H1 (cell line): ENCODE measurements around the gene ST7L. TPM values are rescaled to one million over a fixed set of nuclear protein-coding genes. Genes with fewer than 3 reads are reported as not detected.
A peak's percentile ranks its signal among the peaks of the same experiment; 100 is the strongest.

Experiments
- CTCF ChIA-PET: fragments of 300-600 bp; sonication (Branson Sonifier 250); formaldehyde crosslinking; loops from one replicate; lab custom pipeline; 2021; ENCODE audit not compliant: partially characterized antibody; lab: Charles Lee
- POLR2A ChIA-PET: fragments of 300-600 bp; sonication (Branson Sonifier 250); formaldehyde crosslinking; loops from one replicate; lab custom pipeline; 2021; ENCODE audit warnings: inconsistent platforms; ENCODE audit not compliant: partially characterized antibody; lab: Charles Lee
- DNase-seq, 2 experiments: peaks; one replicate each; pipeline versions ENCODE4 v3.0.0 to v3.0.0-alpha.2; 2010 to 2022; ENCODE audit warnings: low spot score in 2 of 2, low read depth in 1 of 2, mixed read lengths in 1 of 2
- FAIRE-seq: peaks from 2 replicates; lab custom pipeline; 2011; peaks lifted over from hg19 to GRCh38; lab: Jason Lieb, UNC
- H2AFZ ChIP-seq: 2 replicates; pipeline ENCODE4 v1.8.1; 2012; ENCODE audit warnings: low read length, inconsistent platforms
- H2AK5ac ChIP-seq: 2 replicates; pipeline ENCODE4 v1.6.1; 2013; ENCODE audit warnings: low read depth, low read length
- H2BK120ac ChIP-seq: replicated peaks from 2 replicates; pipeline ENCODE3; 2013; ENCODE audit warnings: low read depth, low read length, inconsistent platforms
- H2BK12ac ChIP-seq: 2 replicates; pipeline ENCODE4 v1.6.1; 2013; ENCODE audit warnings: low read depth, low read length
- H2BK15ac ChIP-seq: 2 replicates; pipeline ENCODE4 v1.6.1; 2013; ENCODE audit warnings: low read length
- H2BK20ac ChIP-seq: 2 replicates; pipeline ENCODE4 v1.6.1; 2013; ENCODE audit warnings: low read length
- H2BK5ac ChIP-seq: 2 replicates; pipeline ENCODE4 v1.6.1; 2013; ENCODE audit warnings: low read depth, low read length
- H3K14ac ChIP-seq: 2 replicates; pipeline ENCODE4 v1.6.1; 2013; ENCODE audit warnings: inconsistent platforms; ENCODE audit not compliant: insufficient read length
- H3K18ac ChIP-seq: 2 replicates; pipeline ENCODE4 v1.6.1; 2013; ENCODE audit warnings: low read length; ENCODE audit errors: extremely low read depth
- H3K23ac ChIP-seq: 2 replicates; pipeline ENCODE4 v1.6.1; 2013; ENCODE audit warnings: inconsistent platforms; ENCODE audit not compliant: insufficient read length
- H3K23me2 ChIP-seq: 2 replicates; pipeline ENCODE4 v1.6.1; 2013; ENCODE audit warnings: low read depth, low read length
- H3K27ac ChIP-seq: 2 replicates; pipeline ENCODE4 v1.6.1; 2011; ENCODE audit warnings: low read depth, low read length, inconsistent platforms
- H3K27me3 ChIP-seq, 4 experiments: replicated peaks in 1 of 4; 1 replicate in 1 of 4; 2 replicates in 3 of 4; pipeline versions ENCODE4 v1.6.1 to v1.8.1; 2011 to 2013; ENCODE audit warnings: low read length in 3 of 4, mild to moderate bottlenecking in 3 of 4, inconsistent platforms in 2 of 4, mixed read lengths in 2 of 4, moderate library complexity in 1 of 4; ENCODE audit not compliant: control insufficient read depth in 3 of 4, insufficient read depth in 3 of 4; ENCODE audit errors: extremely low read depth in 1 of 4
- H3K36me3 ChIP-seq, 4 experiments: 2 replicates each; pipeline versions ENCODE4 v1.6.1 to v1.8.1; 2011 to 2013; ENCODE audit warnings: mild to moderate bottlenecking in 4 of 4, low read length in 3 of 4, moderate library complexity in 2 of 4, control low read depth in 1 of 4, inconsistent platforms in 1 of 4; ENCODE audit not compliant: insufficient read depth in 4 of 4, control insufficient read depth in 2 of 4
- H3K4ac ChIP-seq: replicated peaks from 2 replicates; pipeline ENCODE3; 2013; ENCODE audit warnings: low read length, low read depth, mixed read lengths, inconsistent platforms; ENCODE audit not compliant: insufficient read length
- H3K4me1 ChIP-seq, 4 experiments: replicated peaks in 1 of 4; 1 replicate in 1 of 4; 2 replicates in 3 of 4; pipeline versions ENCODE4 v1.6.1 to v1.8.1; 2011 to 2013; ENCODE audit warnings: low read length in 3 of 4, inconsistent platforms in 2 of 4, mixed read lengths in 1 of 4; ENCODE audit not compliant: insufficient read depth in 4 of 4, control insufficient read depth in 3 of 4
- H3K4me2 ChIP-seq, 2 experiments: 2 replicates each; pipeline versions ENCODE4 v1.6.1 to v1.8.1; 2011 to 2013; ENCODE audit warnings: low read depth in 2 of 2, low read length in 2 of 2, control low read depth in 1 of 2, inconsistent platforms in 1 of 2, mild to moderate bottlenecking in 1 of 2; ENCODE audit not compliant: insufficient read depth in 1 of 2
- H3K4me3 ChIP-seq, 4 experiments: fragments of 200-600, 300-600 bp in 1 of 4; sonication (generic), shearing (Covaris generic), sonication (Bioruptor Twin) in 1 of 4; 2 replicates each; pipeline versions ENCODE4 v1.5.1 to v1.8.1; 2011 to 2016; ENCODE audit warnings: low read length in 4 of 4, low read depth in 3 of 4, control low read depth in 2 of 4, inconsistent platforms in 2 of 4, mild to moderate bottlenecking in 2 of 4, mixed read lengths in 1 of 4, moderate library complexity in 1 of 4; ENCODE audit not compliant: insufficient read depth in 2 of 4; ENCODE audit errors: extremely low read depth in 1 of 4
- H3K56ac ChIP-seq: replicated peaks from 2 replicates; pipeline ENCODE3; 2013; ENCODE audit warnings: low read depth, mild to moderate bottlenecking, mixed read lengths, low read length, inconsistent platforms; ENCODE audit not compliant: insufficient read length
- H3K79me1 ChIP-seq: 2 replicates; pipeline ENCODE4 v1.6.1; 2013; ENCODE audit warnings: low read depth, low read length, control low read depth
- H3K79me2 ChIP-seq, 2 experiments: 2 replicates each; pipeline versions ENCODE4 v1.6.1 to v1.8.1; 2012 to 2013; ENCODE audit warnings: low read length in 2 of 2, mild to moderate bottlenecking in 2 of 2, inconsistent platforms in 1 of 2; ENCODE audit not compliant: insufficient read depth in 2 of 2, control insufficient read depth in 1 of 2
- H3K9ac ChIP-seq, 4 experiments: replicated peaks in 1 of 4; 1 replicate in 1 of 4; 2 replicates in 3 of 4; pipeline versions ENCODE4 v1.6.1 to v1.8.1; 2011 to 2013; ENCODE audit warnings: low read depth in 3 of 4, low read length in 3 of 4, control low read depth in 2 of 4, mild to moderate bottlenecking in 2 of 4, moderate library complexity in 2 of 4, inconsistent platforms in 1 of 4; ENCODE audit errors: extremely low read depth in 1 of 4
- H3K9me3 ChIP-seq, 2 experiments: 2 replicates each; pipeline versions ENCODE4 v1.6.1 to v1.8.1; 2012 to 2013; ENCODE audit warnings: mild to moderate bottlenecking in 2 of 2, moderate library complexity in 2 of 2, control low read depth in 1 of 2, inconsistent platforms in 1 of 2, low read depth in 1 of 2, low read length in 1 of 2, mixed read lengths in 1 of 2; ENCODE audit not compliant: insufficient read depth in 2 of 2
- H4K20me1 ChIP-seq, 2 experiments: replicated peaks in 1 of 2; 2 replicates each; pipeline versions ENCODE3 to v1.8.1; 2011 to 2013; ENCODE audit warnings: inconsistent platforms in 2 of 2, low read length in 2 of 2, mild to moderate bottlenecking in 1 of 2; ENCODE audit not compliant: insufficient read depth in 2 of 2, control insufficient read depth in 1 of 2
- H4K5ac ChIP-seq: 2 replicates; pipeline ENCODE4 v1.6.1; 2013; ENCODE audit warnings: low read length, low read depth, mixed read lengths, inconsistent platforms; ENCODE audit not compliant: insufficient read length
- H4K8ac ChIP-seq: 2 replicates; pipeline ENCODE4 v1.8.0; 2013; ENCODE audit warnings: mild to moderate bottlenecking, moderate library complexity, low read length, inconsistent platforms; ENCODE audit not compliant: insufficient read depth; ENCODE audit errors: extremely low read depth
- H4K91ac ChIP-seq: replicated peaks from 2 replicates; pipeline ENCODE3; 2013; ENCODE audit warnings: low read length, mixed read lengths, inconsistent platforms; ENCODE audit not compliant: insufficient read length
- BCL11A ChIP-seq, 2 experiments: IDR thresholded peaks; one replicate each; pipeline ENCODE4 v1.6.1; 2011; ENCODE audit warnings: low read depth in 2 of 2, low read length in 2 of 2, mild to moderate bottlenecking in 2 of 2
- CHD2 ChIP-seq: IDR thresholded peaks from 2 replicates; pipeline ENCODE4 v1.6.1; 2012; ENCODE audit warnings: low read length, improper control_type of control experiment
- CREB1 ChIP-seq: IDR thresholded peaks from 2 replicates; pipeline ENCODE4 v1.6.1; 2012; ENCODE audit warnings: inconsistent platforms
- CTBP2 ChIP-seq: IDR thresholded peaks from 2 replicates; pipeline ENCODE4 v1.7.0; 2011; ENCODE audit warnings: borderline replicate concordance, mild to moderate bottlenecking, moderate library complexity, mixed read lengths, low read length; ENCODE audit not compliant: insufficient read depth, insufficient read length
- E2F6 ChIP-seq: IDR thresholded peaks from 2 replicates; pipeline ENCODE4 v1.6.1; 2012; ENCODE audit warnings: inconsistent platforms
- GABPA ChIP-seq: IDR thresholded peaks from 2 replicates; pipeline ENCODE4 v1.6.1; 2011; ENCODE audit warnings: mild to moderate bottlenecking, low read length, moderate library complexity, borderline replicate concordance; ENCODE audit not compliant: insufficient read depth
- MAFK ChIP-seq: IDR thresholded peaks from 2 replicates; pipeline ENCODE4 v1.6.1; 2012; ENCODE audit warnings: low read depth, mild to moderate bottlenecking, improper control_type of control experiment, low read length
- SIN3A ChIP-seq, 2 experiments: IDR thresholded peaks in 1 of 2; conservative IDR thresholded peaks in 1 of 2; 2 replicates each; pipeline ENCODE4 v1.6.1; 2011 to 2012; ENCODE audit warnings: low read length in 2 of 2, improper control_type of control experiment in 1 of 2, low read depth in 1 of 2, mild to moderate bottlenecking in 1 of 2
- YY1 ChIP-seq: IDR thresholded peaks from 2 replicates; pipeline ENCODE4 v1.6.1; 2011; ENCODE audit warnings: low read depth, mild to moderate bottlenecking, low read length
- ZNF274 ChIP-seq: IDR thresholded peaks from 2 replicates; pipeline ENCODE4 v1.7.0; 2012; ENCODE audit warnings: low read length, borderline replicate concordance; ENCODE audit errors: extremely low read depth
- WGBS, 2 experiments: shearing (Covaris generic) in 1 of 2; methylation state at CpG; one replicate each; pipeline versions ENCODE4 v1.1.6 to v1.1.7; 2013 to 2015; ENCODE audit warnings: low lambda C conversion rate in 2 of 2, mixed read lengths in 2 of 2, inconsistent platforms in 1 of 2, low coverage in 1 of 2, missing lambda C conversion rate in 1 of 2; ENCODE audit not compliant: insufficient replicate concordance in 2 of 2, insufficient coverage in 1 of 2, insufficient read length in 1 of 2; ENCODE audit errors: extremely low coverage in 1 of 2, missing lambda C conversion rate in 1 of 2; 5-methylcytosine and 5-hydroxymethylcytosine counted together
- polyA plus RNA-seq, 7 experiments: library from polyadenylated mRNA; depleted of rRNA in 3 of 7; stranded (reverse) in 5 of 7; unstranded in 2 of 7; fragments of >200 nt in 5 of 7; fragments of 200-250 nt in 2 of 7; gene quantifications; 1 replicate in 5 of 7; 2 replicates in 1 of 7; 4 replicates in 1 of 7; pipeline versions ENCODE4 v1.2.1 to v1.2.3, GENCODE V29; 2011 to 2013; ENCODE audit warnings: missing spikeins in 2 of 7, mixed read lengths in 2 of 7
- total RNA-seq: library from RNA; stranded (reverse); fragmentation: NEBNext Ultra II Directional; extraction: Animal tissue kit (Norgen Biotek cat#: 25700); gene quantifications from 2 replicates; pipeline ENCODE4 v1.2.1, GENCODE V29; 2021

Gene ST7L
- total and polyA plus RNA-seq, 2 of the 8 experiments (the other 6 are each of a cell fraction or from before 2014, with no cell fraction given), result 9.6 to 16.2 TPM

GRCh38 chr1:112501810-112502641 lies 116.9 kb downstream of the ST7L start:
- no peak overlapping the region for H2BK120ac ChIP-seq
- H3K23ac ChIP-seq, result no peak overlapping the region
- peak overlapping the region; percentile 51 to 87 for H3K4me2 ChIP-seq
- no peak overlapping the region for H2BK20ac ChIP-seq
- H3K27ac ChIP-seq, result no peak overlapping the region
- H2BK5ac ChIP-seq, result no peak overlapping the region
- no peak overlapping the region for H3K4ac ChIP-seq
- peaks cover 0 to 3% of the 10 kb centered on the region in 2 experiments for H4K20me1 ChIP-seq
- no peak overlapping the region for H4K5ac ChIP-seq
- DNase-seq, result peak in 1 of 2 experiments; percentile 74
- H3K9me3 ChIP-seq, result no peaks in the 10 kb centered on the region
- no peak overlapping the region for H3K9ac ChIP-seq
- no peak for FAIRE-seq
- 3% methylated on average over 49 of the region's 65 CpGs; no CpG with 5 or more reads in 1 of the 2 experiments for WGBS, 2 experiments
- H3K23me2 ChIP-seq, result peaks cover 5% of the 10 kb centered on the region; the same call in 1 of the 2 replicates
- peak overlapping the region; percentile 13; the same call in 1 of the 2 replicates for H2AFZ ChIP-seq
- H3K79me2 ChIP-seq, result no peaks in the 10 kb centered on the region
- ChIA-PET CTCF (interaction anchor here (0.7 to 2.7 kb wide), 23 partner anchors 10 to 202 kb away, joined by 3 to 28 read pairs (median 4); partner anchors contain the start of gene CTTNBP2NL), POLR2A (interaction anchor here (0.7 to 1.4 kb wide), 4 partner anchors 22 to 173 kb away, joined by 3 to 4 read pairs (median 4); partner anchors contain the start of gene MOV10)
- no peak overlapping the region for H2AK5ac ChIP-seq
- peak overlapping the region; percentile 11 to 60 (median 50) for H3K4me3 ChIP-seq
- H4K8ac ChIP-seq, result no peak overlapping the region; the same call in 1 of the 2 replicates
- H3K56ac ChIP-seq, result no peak overlapping the region
- no peak overlapping the region for H4K91ac ChIP-seq
- no peak overlapping the region for H3K18ac ChIP-seq
- no peak overlapping the region for H3K14ac ChIP-seq
- no peak overlapping the region for H2BK12ac ChIP-seq
- no peak overlapping the region for H2BK15ac ChIP-seq
- no peaks in the 10 kb centered on the region for H3K79me1 ChIP-seq
- H3K4me1 ChIP-seq, result peaks cover 0 to 7% (median 6%) of the 10 kb centered on the region in 4 experiments; a peak in 5 of 7 replicates
- peaks cover 17 to 60% (median 51%) of the 10 kb centered on the region in 4 experiments for H3K27me3 ChIP-seq
- no peaks in the 10 kb centered on the region for H3K36me3 ChIP-seq
- no peak; the same call in 1 of the 2 replicates for TF ChIP-seq GABPA
- TF ChIP-seq YY1, result no peak
- TF ChIP-seq E2F6, result peak; percentile 49
- no peak for TF ChIP-seq MAFK
- TF ChIP-seq SIN3A (conservative IDR thresholded peaks at IDR 0.05 in 1 of 2, IDR thresholded peaks at IDR 0.05 in 1 of 2; ENCODE audit: low read depth in 1 of 2, low read length in 2 of 2), result 0 out of 4 replicates have a peak, but pooled peaks of 1 of the 2 experiments have one; percentile 46
- no peak for TF ChIP-seq CHD2
- no peak for TF ChIP-seq CREB1
- TF ChIP-seq BCL11A (IDR thresholded peaks at IDR 0.05; ENCODE audit: low read depth in 2 of 2, low read length in 2 of 2), result no peak
- no peak for TF ChIP-seq ZNF274
- no peak for TF ChIP-seq CTBP2
